K562 (cell line): ENCODE results near the gene FAM117B. TPM values are rescaled to one million over a fixed set of nuclear protein-coding genes. Genes with fewer than 3 reads are reported as not detected.
A peak's percentile ranks its signal among the peaks of the same experiment; 100 is the strongest.

Source experiments
- ATAC-seq: fragments of 200-7000 bp; cut with Tn5 transposase; 3 replicates; pipeline ENCODE4 v1.9.1; 2020; ENCODE audit warnings: moderate library complexity
- BruUV-seq: library from RNA; stranded (reverse); fragments of 400-500 nt; replicated peaks from 2 replicates; lab custom pipeline; 2021; lab: Mats Ljungman, UMichigan
- CTCF ChIA-PET: fragments of 300-600 bp; formaldehyde crosslinking; extraction: SDS; loops from one replicate; lab custom pipeline; 2021; ENCODE audit warnings: low intra/inter-chr PET ratio; lab: Yijun Ruan, JAX
- POLR2A ChIA-PET: fragments of 300-600, 350-650 bp; sonication (Branson Sonifier 250); formaldehyde crosslinking; extraction: SDS; loops from one replicate; lab custom pipeline; 2021; ENCODE audit warnings: antibody characterized with exemption, inconsistent platforms; lab: Yijun Ruan, JAX
- DNase-seq, 4 experiments: peaks; one replicate each; pipeline versions ENCODE4 v3.0.0 to v3.0.0-alpha.2; 2011 to 2018; ENCODE audit warnings: low spot score in 3 of 4, mixed read lengths in 3 of 4; ENCODE audit errors: extremely low read depth in 1 of 4
- FAIRE-seq: peaks from 2 replicates; lab custom pipeline; 2011; peaks lifted over from hg19 to GRCh38; lab: Jason Lieb, UNC
- H2AFZ ChIP-seq: 2 replicates; pipeline ENCODE4 v1.6.0; 2011; ENCODE audit warnings: low read depth, low read length, control low read depth, inconsistent platforms
- H3K27ac ChIP-seq: fragments of 200-600 bp; 3 replicates; pipeline ENCODE4 v1.8.0; 2011; ENCODE audit warnings: low read depth, mild to moderate bottlenecking, control low read depth, inconsistent platforms, low read length, moderate library complexity, mixed read lengths; ENCODE audit errors: extremely low read depth
- H3K27me3 ChIP-seq, 2 experiments: fragments of 300-600 bp in 1 of 2; 2 replicates in 1 of 2; 3 replicates in 1 of 2; pipeline versions ENCODE4 v1.6.0 to v1.8.0; 2011; ENCODE audit warnings: inconsistent platforms in 2 of 2, low read length in 2 of 2, mild to moderate bottlenecking in 1 of 2, mixed read lengths in 1 of 2, moderate library complexity in 1 of 2; ENCODE audit not compliant: control insufficient read depth in 2 of 2, insufficient read depth in 2 of 2
- H3K36me3 ChIP-seq: fragments of 300-600 bp; 3 replicates; pipeline ENCODE4 v1.8.0; 2011; ENCODE audit warnings: mild to moderate bottlenecking, low read length, inconsistent platforms; ENCODE audit not compliant: control insufficient read depth, insufficient read depth
- H3K4me1 ChIP-seq, 2 experiments: fragments of 200-600 bp in 1 of 2; replicated peaks in 1 of 2; 2 replicates in 1 of 2; 3 replicates in 1 of 2; pipeline versions ENCODE4 v1.5.1 to v1.8.0; 2011; ENCODE audit warnings: inconsistent platforms in 2 of 2, low read length in 2 of 2, mild to moderate bottlenecking in 1 of 2, mixed read lengths in 1 of 2, moderate library complexity in 1 of 2; ENCODE audit not compliant: control insufficient read depth in 2 of 2, insufficient read depth in 2 of 2
- H3K4me2 ChIP-seq: 2 replicates; pipeline ENCODE4 v1.6.1; 2011; ENCODE audit warnings: low read length, control low read depth, inconsistent platforms, mixed read lengths; ENCODE audit not compliant: insufficient read depth
- H3K4me3 ChIP-seq: fragments of 200-600 bp; sonication (generic), shearing (Covaris generic); 2 replicates; pipeline ENCODE4 v1.5.1; 2016; ENCODE audit warnings: control low read depth, inconsistent platforms
- H3K79me2 ChIP-seq: fragments of 200-600 bp; 3 replicates; pipeline ENCODE4 v1.8.0; 2011; ENCODE audit warnings: low read length, inconsistent platforms; ENCODE audit not compliant: control insufficient read depth, insufficient read depth
- H3K9ac ChIP-seq, 2 experiments: 2 replicates each; pipeline versions ENCODE4 v1.6.0 to v1.6.1; 2011; ENCODE audit warnings: low read depth in 2 of 2, low read length in 2 of 2, control low read depth in 1 of 2, inconsistent platforms in 1 of 2, mild to moderate bottlenecking in 1 of 2, mixed read lengths in 1 of 2; ENCODE audit not compliant: insufficient read depth in 1 of 2
- H3K9me1 ChIP-seq: one replicate; pipeline ENCODE4 v1.6.0; 2011; ENCODE audit warnings: inconsistent platforms, mild to moderate bottlenecking, low read length, moderate library complexity; ENCODE audit not compliant: control insufficient read depth, insufficient read depth
- H3K9me3 ChIP-seq: replicated peaks from 2 replicates; pipeline ENCODE4 v1.5.1; 2011; ENCODE audit warnings: low read depth, low read length, inconsistent platforms; ENCODE audit not compliant: control insufficient read depth, insufficient read depth
- H4K20me1 ChIP-seq: replicated peaks from 2 replicates; pipeline ENCODE4 v1.6.1; 2011; ENCODE audit warnings: low read length, inconsistent platforms, mixed read lengths; ENCODE audit not compliant: control insufficient read depth, insufficient read depth
- DACH1 ChIP-seq: fragments of 450-650 bp; IDR thresholded peaks from 2 replicates; pipeline ENCODE4 v1.6.1; 2018; ENCODE audit not compliant: partially characterized antibody
- EP400 ChIP-seq: fragments of 450-650 bp; IDR thresholded peaks from 2 replicates; pipeline ENCODE4 v1.6.1; 2017; ENCODE audit warnings: antibody characterized with exemption, mild to moderate bottlenecking, moderate library complexity
- ETV5 ChIP-seq: sonication (generic); formaldehyde crosslinking; IDR thresholded peaks from 2 replicates; pipeline ENCODE4 v1.4.0; 2020; ENCODE audit warnings: low read depth, mild to moderate bottlenecking, missing genetic modification reagents
- GTF2F1 ChIP-seq: IDR thresholded peaks from 2 replicates; pipeline ENCODE4 v1.6.1; 2011; ENCODE audit warnings: low read depth, low read length, improper control_type of control experiment
- HNRNPLL ChIP-seq: fragments of 200-400 bp; formaldehyde crosslinking; IDR thresholded peaks from 2 replicates; pipeline ENCODE4 v1.6.1; 2017; ENCODE audit warnings: low read length, low read depth, mild to moderate bottlenecking; ENCODE audit not compliant: poor library complexity, severe bottlenecking
- MEF2A ChIP-seq: IDR thresholded peaks from 2 replicates; pipeline ENCODE4 v1.6.1; 2011; ENCODE audit warnings: low read depth, mild to moderate bottlenecking, low read length, moderate library complexity; ENCODE audit not compliant: control insufficient read depth
- MTA1 ChIP-seq: fragments of 450-650 bp; IDR thresholded peaks from 2 replicates; pipeline ENCODE4 v1.6.1; 2017; ENCODE audit warnings: borderline replicate concordance
- OTX1 ChIP-seq: fragments of 450-650 bp; formaldehyde crosslinking; IDR thresholded peaks from 2 replicates; pipeline ENCODE4 v1.4.0; 2022; ENCODE audit warnings: mild to moderate bottlenecking
- POLR3A ChIP-seq: IDR thresholded peaks from 2 replicates; pipeline ENCODE4 v1.6.1; 2011; ENCODE audit warnings: borderline replicate concordance, mild to moderate bottlenecking, moderate library complexity; ENCODE audit not compliant: insufficient read length, insufficient read depth; ENCODE audit errors: extremely low read depth
- POU5F1 ChIP-seq: fragments of 150-350 bp; IDR thresholded peaks from 2 replicates; pipeline ENCODE4 v1.6.1; 2014; ENCODE audit warnings: borderline replicate concordance, low read length, low read depth, mild to moderate bottlenecking; ENCODE audit not compliant: partially characterized antibody
- SMARCC2 ChIP-seq: fragments of 450-650 bp; IDR thresholded peaks from 2 replicates; pipeline ENCODE4 v1.6.1; 2017; ENCODE audit warnings: antibody characterized with exemption, moderate library complexity, mild to moderate bottlenecking, low read depth
- TAF9B ChIP-seq: fragments of 450-650 bp; IDR thresholded peaks from 2 replicates; pipeline ENCODE4 v1.6.1; 2018; ENCODE audit warnings: mild to moderate bottlenecking; ENCODE audit not compliant: partially characterized antibody
- TRIM28 ChIP-seq: fragments of 450-650 bp; IDR thresholded peaks from 2 replicates; pipeline ENCODE4 v1.6.1; 2017
- YY1 ChIP-seq, 3 experiments: IDR thresholded peaks; 2 replicates each; pipeline ENCODE4 v1.6.1; 2011; ENCODE audit warnings: low read length in 2 of 3, mild to moderate bottlenecking in 2 of 3, moderate library complexity in 2 of 3, borderline replicate concordance in 1 of 3, control low read depth in 1 of 3, low read depth in 1 of 3; ENCODE audit not compliant: insufficient read depth in 3 of 3, insufficient replicate concordance in 2 of 3, control insufficient read depth in 1 of 3, insufficient read length in 1 of 3; ENCODE audit errors: extremely low read depth in 1 of 3
- ZFP1 ChIP-seq: fragments of 450-650 bp; formaldehyde crosslinking; IDR thresholded peaks from 2 replicates; pipeline ENCODE4 v1.4.0; 2020; ENCODE audit warnings: mild to moderate bottlenecking, mixed read lengths
- ZNF696 ChIP-seq: fragments of 250-450 bp; sonication (Bioruptor Pico); conservative IDR thresholded peaks from 2 replicates; pipeline ENCODE4 v1.4.0; 2020; ENCODE audit warnings: mild to moderate bottlenecking, moderate library complexity
- WGBS: fragments of 100-300 bp; shearing (Covaris generic); methylation state at CpG from one replicate; pipeline ENCODE4 v1.1.6; 2016; ENCODE audit warnings: low coverage, mixed read lengths; ENCODE audit not compliant: insufficient coverage; ENCODE audit errors: missing lambda C conversion rate; 5-methylcytosine and 5-hydroxymethylcytosine counted together
- in situ Hi-C: fragments of 300-500 bp; cut with MboI; formaldehyde crosslinking; loops from 4 replicates; pipeline ENCODE4 v1.15.0; 2018; ENCODE audit warnings: inconsistent platforms, mixed read lengths
- intact Hi-C: fragments of 100-400 bp; cut with micrococcal nuclease; formaldehyde crosslinking; loops from 2 replicates; pipeline ENCODE4 v1.14.2; 2022
- polyA plus RNA-seq, 8 experiments: library from polyadenylated mRNA; depleted of rRNA in 4 of 8; stranded (reverse) in 5 of 8; unstranded in 3 of 8; fragments of >200 nt; fragmentation: Nextera tagmentation in 2 of 8; fragmentation: Illumina TruSeq in 1 of 8; extraction: Ambion mirVana in 2 of 8; extraction: Trizol in 1 of 8; gene quantifications; 2 replicates each; pipeline versions ENCODE4 v1.2.1 to v1.2.3, GENCODE V29; 2011 to 2014; ENCODE audit warnings: inconsistent platforms in 1 of 8, missing spikeins in 1 of 8
- total RNA-seq, 7 experiments: library from RNA; depleted of rRNA in 6 of 7; stranded (reverse); fragments of >200 nt in 6 of 7; fragmentation: Illumina TruSeq in 2 of 7; extraction: Trizol in 2 of 7; gene quantifications; 2 replicates each; pipeline versions ENCODE4 v1.2.1 to v1.2.3, GENCODE V29; 2011 to 2021; ENCODE audit warnings: low replicate concordance in 1 of 7
- TF ChIP-seq, protein P1 (sequence below): sonication (generic); IDR thresholded peaks from 2 replicates; pipeline ENCODE4 v1.6.1; 2016

Gene FAM117B
- total and polyA plus RNA-seq, 9 of the 15 experiments (the other 6 are each of a cell fraction or from before 2014, with no cell fraction given), result 1.6 to 5.2 (median 2.6) TPM

DNA sequence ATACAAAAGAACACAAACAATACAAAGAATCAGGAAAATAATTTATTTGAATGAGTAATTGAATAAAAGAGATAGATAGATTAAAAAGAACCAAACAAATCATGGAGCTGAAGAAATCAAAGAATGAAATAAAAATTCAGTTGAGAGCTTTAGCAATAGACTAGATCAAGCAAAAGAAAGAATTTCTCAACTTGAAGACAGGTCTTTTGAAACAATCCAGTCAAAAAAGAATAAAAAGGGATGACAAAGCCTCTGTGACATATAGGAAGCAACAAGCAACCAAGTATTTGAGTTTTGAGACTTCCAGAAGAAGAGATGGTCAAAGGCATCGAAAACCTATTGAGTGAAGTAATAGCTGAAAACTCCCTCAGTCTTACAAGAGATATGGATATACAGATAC is 108.8 kb downstream of the FAM117B start:
- no peak overlapping the region for H3K27ac ChIP-seq
- intact Hi-C loops (no loop called here), in situ Hi-C loops (no loop called here)
- H2AFZ ChIP-seq, result no peak overlapping the region
- H3K79me2 ChIP-seq, result no peaks in the 10 kb centered on the region
- no peak overlapping the region for H3K4me2 ChIP-seq
- H3K9me1 ChIP-seq, result no peaks in the 10 kb centered on the region
- DNase-seq (no peak), ATAC-seq (no peak), FAIRE-seq (no peak)
- H3K27me3 ChIP-seq, result no peaks in the 10 kb centered on the region
- H3K9ac ChIP-seq, result no peak overlapping the region
- WGBS, result 100% methylated on average over 1 of the region's 1 CpG
- no TSS peak for BruUV-seq
- POLR2A ChIA-PET, result no interaction called here
- CTCF ChIA-PET, result no interaction called here
- H3K4me1 ChIP-seq, result no peaks in the 10 kb centered on the region
- H3K9me3 ChIP-seq, result peaks cover 3% of the 10 kb centered on the region; the same call in 1 of the 2 replicates
- no peaks in the 10 kb centered on the region for H4K20me1 ChIP-seq
- no peaks in the 10 kb centered on the region for H3K36me3 ChIP-seq
- no peak overlapping the region for H3K4me3 ChIP-seq
- TF ChIP-seq TRIM28, result 0 out of 2 replicates have a peak, but pooled peaks have one; percentile 49
- TF ChIP-seq, protein P1, sequence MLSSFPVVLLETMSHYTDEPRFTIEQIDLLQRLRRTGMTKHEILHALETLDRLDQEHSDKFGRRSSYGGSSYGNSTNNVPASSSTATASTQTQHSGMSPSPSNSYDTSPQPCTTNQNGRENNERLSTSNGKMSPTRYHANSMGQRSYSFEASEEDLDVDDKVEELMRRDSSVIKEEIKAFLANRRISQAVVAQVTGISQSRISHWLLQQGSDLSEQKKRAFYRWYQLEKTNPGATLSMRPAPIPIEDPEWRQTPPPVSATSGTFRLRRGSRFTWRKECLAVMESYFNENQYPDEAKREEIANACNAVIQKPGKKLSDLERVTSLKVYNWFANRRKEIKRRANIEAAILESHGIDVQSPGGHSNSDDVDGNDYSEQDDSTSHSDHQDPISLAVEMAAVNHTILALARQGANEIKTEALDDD, result no peak

DNA sequence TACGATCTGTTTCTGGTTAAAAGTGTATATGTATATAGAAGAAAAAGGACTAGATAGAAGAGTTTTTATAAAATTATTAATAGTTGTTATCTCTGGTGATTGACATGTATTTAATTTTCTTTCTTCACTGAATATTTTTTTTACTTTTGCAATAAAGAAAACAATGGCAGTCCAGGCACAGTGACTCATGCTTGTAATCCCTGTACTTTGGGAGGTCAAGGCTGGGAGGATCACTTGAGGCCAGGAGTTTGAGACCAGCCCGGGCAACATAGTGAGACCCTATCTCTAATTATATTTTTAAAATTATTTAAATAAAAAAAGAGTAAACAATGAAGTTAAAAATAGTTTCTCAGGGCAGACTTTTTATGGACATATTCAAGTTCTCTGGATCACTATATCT is 114.7 kb downstream of the FAM117B start:
- H3K4me2 ChIP-seq, result no peak overlapping the region
- intact Hi-C loops, result no loop called here
- no peak for DNase-seq
- in situ Hi-C loops, result no loop called here
- H2AFZ ChIP-seq, result no peak overlapping the region
- no peaks in the 10 kb centered on the region for H3K36me3 ChIP-seq
- no TSS peak for BruUV-seq
- CTCF ChIA-PET, result no interaction called here
- H3K79me2 ChIP-seq, result no peaks in the 10 kb centered on the region
- WGBS, result 74% methylated on average over 2 of the region's 2 CpGs
- no peak overlapping the region for H3K4me3 ChIP-seq
- H3K27me3 ChIP-seq, result no peaks in the 10 kb centered on the region
- H4K20me1 ChIP-seq, result no peaks in the 10 kb centered on the region
- no peaks in the 10 kb centered on the region for H3K9me3 ChIP-seq
- H3K9ac ChIP-seq, result no peak overlapping the region
- POLR2A ChIA-PET, result no interaction called here
- no peaks in the 10 kb centered on the region for H3K9me1 ChIP-seq
- no peaks in the 10 kb centered on the region for H3K4me1 ChIP-seq
- ATAC-seq, result no peak
- no peak overlapping the region for H3K27ac ChIP-seq
- FAIRE-seq, result no peak
- no peak for TF ChIP-seq MTA1
- no peak for TF ChIP-seq TAF9B
- no peak for TF ChIP-seq EP400
- TF ChIP-seq ETV5 (CRISPR knock-in tag), result no peak
- TF ChIP-seq ZNF696, result no peak
- no peak for TF ChIP-seq DACH1
- no peak for TF ChIP-seq OTX1 (CRISPR knock-in tag)
- TF ChIP-seq MEF2A, result no peak
- TF ChIP-seq POLR3A, result no peak
- TF ChIP-seq HNRNPLL, result no peak
- no peak for TF ChIP-seq GTF2F1
- TF ChIP-seq SMARCC2, result no peak
- TF ChIP-seq ZFP1 (CRISPR knock-in tag), result no peak
- TF ChIP-seq YY1 (IDR thresholded peaks at IDR 0.05; ENCODE audit: borderline replicate concordance in 1 of 3, control insufficient read depth in 1 of 3, extremely low read depth in 1 of 3, insufficient read depth in 3 of 3, insufficient read length in 1 of 3, insufficient replicate concordance in 2 of 3, low read depth in 1 of 3, low read length in 2 of 3), result no peak
- no peak for TF ChIP-seq POU5F1
